NCI-H69 (cell line): ENCODE measurements around the gene KIF26A.

ENCODE experiments used
- DNase-seq: peaks from one replicate; lab custom pipeline; 2025; lab: John Stamatoyannopoulos, UW

The KIF26A gene

GRCh38 chr14:104222396-104223036 is 84.1 kb downstream of the KIF26A start:
- DNase-seq = no peak

DNA sequence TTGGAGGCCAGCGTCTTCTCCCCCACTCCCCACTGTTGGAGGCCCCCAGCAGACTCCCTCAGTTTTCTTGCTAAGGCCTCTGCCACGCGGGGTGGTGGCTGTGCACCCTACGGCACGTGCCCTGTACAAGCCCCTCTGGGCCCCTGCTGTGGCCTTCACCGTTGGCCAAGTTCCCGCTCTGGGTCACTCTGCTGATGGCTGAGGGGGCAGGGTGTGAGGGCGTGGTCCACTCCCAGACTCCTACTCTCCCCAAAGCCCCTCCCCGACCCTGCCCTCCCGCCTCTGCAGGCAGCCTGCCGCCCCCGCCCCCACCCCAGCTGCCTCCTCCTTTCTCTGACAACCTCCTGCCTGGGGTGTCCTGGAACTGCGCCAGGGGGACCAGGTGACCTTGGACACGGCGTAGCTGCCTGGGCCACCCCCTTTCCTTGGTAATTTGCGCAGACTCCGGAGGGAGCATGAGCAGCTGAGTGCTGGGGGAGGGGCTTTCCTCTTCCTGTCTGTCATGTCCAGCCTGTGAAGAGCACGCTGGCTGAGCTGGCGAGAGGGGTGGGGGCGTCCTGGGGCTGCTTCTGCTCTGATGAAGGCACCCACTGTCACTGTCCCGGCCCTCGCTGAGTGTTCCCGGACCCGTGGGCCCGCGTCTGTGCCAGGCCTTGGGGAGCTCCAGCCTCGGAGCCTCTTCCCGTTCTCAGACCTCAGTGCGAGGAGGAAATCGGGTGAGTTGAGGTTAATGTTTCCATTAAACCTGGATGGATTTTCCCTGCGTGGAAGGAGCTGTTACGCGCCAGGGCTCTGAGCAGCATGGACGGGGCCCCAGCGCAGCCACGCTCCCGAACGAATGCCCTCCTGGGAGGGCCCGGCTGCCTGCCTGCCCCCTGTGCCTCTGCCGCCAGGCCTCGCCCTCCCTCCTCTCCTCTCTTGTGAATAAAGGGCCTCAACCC is 85.0 kb downstream of the KIF26A start:
- peak; percentile 94 for DNase-seq

- DNase-seq = peak; percentile 73
Observed at GRCh38 chr14:104224131-104224505, 85.7 kb downstream of the KIF26A start.

DNA sequence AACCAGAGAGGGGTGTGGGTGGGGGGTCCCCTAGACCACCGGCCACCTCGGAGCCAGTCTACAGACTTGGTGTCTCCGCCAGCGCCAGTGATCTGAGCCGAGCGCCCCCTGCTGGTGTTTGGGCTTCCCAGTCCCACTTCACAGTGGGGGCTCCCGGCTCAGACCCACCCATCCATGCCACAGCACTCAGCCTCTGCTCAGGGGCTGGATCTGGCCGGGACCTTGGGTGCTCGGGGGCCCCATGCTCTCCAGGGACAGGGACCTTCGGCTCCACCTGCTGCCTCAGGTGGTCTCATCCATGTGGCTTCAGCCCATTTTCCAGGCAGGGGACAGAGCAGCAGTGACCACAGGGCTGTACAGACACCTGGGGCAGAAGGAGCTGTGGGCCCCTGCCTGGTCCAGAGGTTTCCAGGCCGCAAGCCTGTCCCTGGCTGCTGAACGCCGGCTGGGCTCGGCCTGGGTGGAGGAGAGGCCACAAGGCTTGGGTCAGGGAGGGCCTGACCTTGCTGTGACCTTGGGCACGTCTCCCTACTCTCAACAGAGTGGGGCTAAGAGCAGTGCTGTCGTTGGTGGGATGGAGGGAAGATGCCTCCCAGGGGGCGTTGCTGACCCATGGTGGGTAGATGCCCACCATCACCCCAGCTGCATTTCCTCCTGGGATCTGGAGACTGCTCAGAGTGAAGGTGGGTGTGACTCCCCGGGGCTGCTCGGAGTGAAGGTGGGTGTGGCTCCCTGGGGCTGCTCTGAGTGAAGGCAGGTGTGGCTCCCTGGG is 86.3 kb downstream of the KIF26A start:
- DNase-seq = peak; percentile 70

DNA sequence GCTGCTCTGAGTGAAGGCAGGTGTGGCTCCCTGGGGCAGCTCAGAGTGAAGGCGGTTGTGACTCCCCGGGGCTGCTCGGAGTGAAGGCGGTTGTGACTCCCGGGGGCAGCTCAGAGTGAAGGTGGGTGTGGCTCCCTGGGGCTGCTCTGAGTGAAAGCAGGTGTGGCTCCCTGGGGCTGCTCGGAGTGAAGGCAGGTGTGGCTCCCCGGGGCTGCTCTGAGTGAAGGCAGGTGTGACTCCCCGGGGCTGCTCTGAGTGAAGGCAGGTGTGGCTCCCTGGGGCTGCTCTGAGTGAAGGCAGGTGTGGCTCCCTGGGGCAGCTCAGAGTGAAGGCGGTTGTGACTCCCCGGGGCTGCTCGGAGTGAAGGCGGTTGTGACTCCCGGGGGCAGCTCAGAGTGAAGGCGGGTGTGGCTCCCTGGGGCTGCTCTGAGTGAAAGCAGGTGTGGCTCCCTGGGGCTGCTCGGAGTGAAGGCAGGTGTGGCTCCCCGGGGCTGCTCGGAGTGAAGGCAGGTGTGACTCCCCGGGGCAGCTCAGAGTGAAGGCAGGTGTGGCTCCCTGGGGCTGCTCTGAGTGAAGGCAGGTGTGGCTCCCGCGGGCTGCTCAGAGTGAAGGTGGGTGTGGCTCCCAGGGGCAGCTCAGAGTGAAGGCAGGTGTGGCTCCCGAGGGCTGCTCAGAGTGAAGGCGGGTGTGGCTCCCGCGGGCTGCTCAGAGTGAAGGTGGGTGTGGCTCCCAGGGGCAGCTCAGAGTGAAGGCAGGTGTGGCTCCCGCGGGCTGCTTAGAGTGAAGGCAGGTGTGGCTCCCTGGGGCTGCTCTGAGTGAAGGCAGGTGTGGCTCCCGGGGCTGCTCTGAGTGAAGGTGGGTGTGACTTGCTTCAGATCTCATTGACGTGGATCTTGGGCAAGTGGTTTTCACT is 87.1 kb downstream of the KIF26A start:
- DNase-seq = peak; percentile 93

DNA sequence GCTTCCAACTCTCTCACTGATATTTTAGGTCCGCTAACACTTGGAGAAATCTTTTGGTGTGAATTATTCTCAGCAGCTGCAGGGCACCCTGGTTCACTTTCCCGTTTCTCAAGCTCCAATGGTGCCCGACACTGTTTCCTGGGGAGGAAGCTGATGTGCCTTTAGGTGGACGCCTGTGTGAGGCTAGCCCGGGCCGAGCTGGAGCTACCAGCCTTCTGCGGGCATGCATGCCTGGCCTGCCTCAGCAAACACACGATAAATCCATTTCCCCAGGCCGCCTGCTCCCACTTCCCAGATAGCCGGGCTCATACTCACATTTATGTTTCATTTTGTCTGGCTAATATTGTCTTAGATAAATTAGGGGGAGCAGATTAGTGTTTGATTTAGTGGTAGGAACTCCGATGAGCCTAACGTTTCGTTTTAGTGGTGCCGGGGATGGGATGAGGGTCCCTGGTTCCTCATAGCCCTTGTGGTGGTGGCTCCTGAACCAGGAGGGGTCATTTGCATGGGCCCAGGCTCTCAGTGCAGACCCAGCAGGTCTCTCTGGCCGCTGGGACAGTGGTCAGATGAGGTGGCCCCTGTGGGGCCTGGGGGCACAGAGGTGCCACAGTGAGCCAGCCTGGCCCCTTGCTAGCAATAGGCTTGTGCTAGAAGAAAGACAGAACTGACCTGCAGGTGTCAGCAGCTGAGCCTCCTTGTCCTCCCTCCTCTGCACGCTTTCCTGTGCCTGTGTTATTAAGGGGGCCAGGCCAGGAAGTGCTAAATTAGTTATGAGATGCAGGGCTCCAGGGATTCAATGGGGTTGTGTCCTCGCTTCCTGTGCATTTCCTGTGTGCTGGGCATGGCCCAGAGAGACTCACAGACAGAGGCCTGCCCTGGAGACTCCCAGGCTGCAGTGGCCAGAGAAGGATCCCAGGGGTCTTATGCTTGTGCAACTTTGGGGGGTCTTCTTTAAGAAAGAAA is 88.3 kb downstream of the KIF26A start:
- peak; percentile 34 for DNase-seq

DNA sequence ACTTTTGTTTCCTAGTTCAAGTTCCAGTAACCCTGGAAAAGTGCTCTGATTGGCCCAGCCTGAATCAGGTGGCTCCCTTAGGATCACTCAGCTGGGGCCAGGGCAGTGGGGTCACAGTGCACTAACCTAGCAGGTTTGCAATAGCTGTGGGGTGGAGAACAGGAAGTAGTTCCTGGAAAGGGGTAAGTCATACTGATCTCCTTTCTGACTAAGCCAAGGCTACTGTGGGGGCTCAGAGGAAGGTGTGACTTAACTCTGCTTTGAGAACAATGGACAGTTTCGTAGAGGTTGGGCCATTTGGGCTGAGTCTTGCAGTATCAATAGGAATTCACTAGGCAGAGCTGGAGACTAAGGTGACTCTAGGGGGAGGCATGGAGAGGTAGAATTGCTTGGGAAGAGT is 89.4 kb downstream of the KIF26A start:
- DNase-seq = no peak

GRCh38 chr14:104228221-104228620 is 89.8 kb downstream of the KIF26A start:
- DNase-seq = no peak

GRCh38 chr14:104228716-104229533 is 90.5 kb downstream of the KIF26A start:
- no peak for DNase-seq

DNA sequence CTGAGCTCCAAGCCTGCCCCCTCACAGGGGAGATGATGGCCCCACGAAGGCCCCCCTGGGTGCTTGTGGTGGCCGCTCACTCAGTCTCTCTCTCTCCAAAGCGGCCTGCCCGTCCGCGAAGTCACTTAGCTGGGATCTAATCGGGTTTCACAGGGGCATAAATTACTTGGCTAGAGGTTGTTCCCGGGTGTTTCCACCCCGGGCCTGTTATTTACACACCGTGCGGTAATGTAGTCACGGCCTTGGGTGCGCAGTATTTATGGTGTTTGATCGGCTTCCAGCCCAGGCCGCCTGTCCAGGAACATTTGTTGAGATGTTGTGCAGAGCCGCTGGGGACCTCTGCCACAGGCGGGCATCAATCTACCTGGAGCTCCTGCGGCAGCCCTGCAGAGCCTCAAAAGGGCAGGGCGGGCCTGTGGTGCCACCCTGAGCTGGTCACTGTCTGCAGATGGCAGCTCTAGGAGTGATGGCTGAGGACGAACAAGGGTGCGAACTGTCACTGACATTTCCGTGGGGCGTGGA is 91.2 kb downstream of the KIF26A start:
- DNase-seq = no peak

GRCh38 chr14:104230119-104230815 is 91.9 kb downstream of the KIF26A start:
- no peak for DNase-seq
